A673 (cell line): ENCODE results near the gene GPC1. TPM values are rescaled to one million over a fixed set of nuclear protein-coding genes. Genes with fewer than 3 reads are reported as not detected.

Experiments
- BruUV-seq: library from RNA; stranded (reverse); fragments of 400-500 nt; replicated peaks from 2 replicates; lab custom pipeline; 2021; lab: Mats Ljungman, UMichigan
- CTCF ChIA-PET: fragments of 300-600 bp; sonication (Branson Sonifier 250); formaldehyde crosslinking; loops from one replicate; lab custom pipeline; 2022; ENCODE audit warnings: antibody characterized with exemption; lab: Charles Lee
- POLR2A ChIA-PET: fragments of 300-600 bp; sonication (Branson Sonifier 250); formaldehyde crosslinking; loops from one replicate; lab custom pipeline; 2022; ENCODE audit warnings: antibody characterized with exemption; ENCODE audit not compliant: low non-redundant PET; lab: Charles Lee
- DNase-seq: peaks from one replicate; pipeline ENCODE4 v3.0.0-alpha.2; 2015; ENCODE audit warnings: low spot score
- H3K27ac ChIP-seq: fragments of 200-600 bp; sonication (generic); 2 replicates; pipeline ENCODE4 v1.5.1; 2016; ENCODE audit warnings: mixed run types, low read depth, mild to moderate bottlenecking, mixed read lengths, antibody characterized with exemption, low read length; ENCODE audit not compliant: poor library complexity, severe bottlenecking
- H3K27me3 ChIP-seq: fragments of 200-600 bp; sonication (generic); replicated peaks from 2 replicates; pipeline ENCODE4 v1.6.1; 2017; ENCODE audit warnings: mixed run types, low read depth, mild to moderate bottlenecking, mixed read lengths, antibody characterized with exemption, low read length; ENCODE audit not compliant: insufficient read depth, poor library complexity
- H3K36me3 ChIP-seq: fragments of 200-600 bp; sonication (generic); 2 replicates; pipeline ENCODE4 v1.6.1; 2016; ENCODE audit warnings: mixed run types, mild to moderate bottlenecking, mixed read lengths, antibody characterized with exemption, low read length; ENCODE audit not compliant: insufficient read depth, poor library complexity, severe bottlenecking
- H3K4me1 ChIP-seq: fragments of 200-600 bp; sonication (generic); 2 replicates; pipeline ENCODE4 v1.6.1; 2017; ENCODE audit warnings: mixed run types, mild to moderate bottlenecking, mixed read lengths, antibody characterized with exemption, low read length; ENCODE audit not compliant: insufficient read depth, poor library complexity, severe bottlenecking
- H3K4me3 ChIP-seq: fragments of 200-600 bp; sonication (generic); 2 replicates; pipeline ENCODE4 v1.5.1; 2016; ENCODE audit warnings: low read depth, mixed run types, mild to moderate bottlenecking, mixed read lengths, low read length; ENCODE audit not compliant: poor library complexity, severe bottlenecking
- H3K9me3 ChIP-seq: fragments of 200-600 bp; sonication (generic); 2 replicates; pipeline ENCODE4 v1.6.1; 2016; ENCODE audit warnings: mixed run types, low read depth, mild to moderate bottlenecking, mixed read lengths, antibody characterized with exemption, low read length; ENCODE audit not compliant: poor library complexity, severe bottlenecking
- CTCF ChIP-seq: fragments of 300-800, 200-600 bp; sonication (generic); conservative IDR thresholded peaks from 2 replicates; pipeline ENCODE4 v1.5.1; 2017; ENCODE audit warnings: low read depth, mild to moderate bottlenecking, antibody characterized with exemption, low read length, moderate library complexity, mixed read lengths
- EZH2 ChIP-seq: fragments of 200-600 bp; sonication (generic); IDR thresholded peaks from 2 replicates; pipeline ENCODE4 v1.6.1; 2017; ENCODE audit warnings: borderline replicate concordance, low read depth, mild to moderate bottlenecking, mixed read lengths, antibody characterized with exemption, low read length; ENCODE audit not compliant: poor library complexity, severe bottlenecking
- intact Hi-C: fragments of 100-400 bp; cut with micrococcal nuclease; formaldehyde crosslinking; loops from one replicate; pipeline ENCODE4 v1.10.0; 2022; ENCODE audit not compliant: unreplicated experiment
- total RNA-seq: library from RNA; stranded (reverse); gene quantifications from 2 replicates; pipeline ENCODE4 v1.2.3, GENCODE V29; 2021

The GPC1 gene
- total RNA-seq, 1 experiment from 2014 or later = 21.2 TPM

GRCh38 chr2:240425697-240426096 lies 9.8 kb upstream of the GPC1 start:
- TF ChIP-seq CTCF = no peak
- no peak for TF ChIP-seq EZH2
- no peaks in the 10 kb centered on the region for H3K36me3 ChIP-seq
- ChIA-PET POLR2A (no interaction called here), CTCF (no interaction called here)
- no peak overlapping the region for H3K4me3 ChIP-seq
- BruUV-seq = no TSS peak
- no peak for DNase-seq
- H3K27ac ChIP-seq = no peak overlapping the region
- H3K9me3 ChIP-seq = no peaks in the 10 kb centered on the region
- intact Hi-C loops = no loop called here
- no peaks in the 10 kb centered on the region for H3K27me3 ChIP-seq
- H3K4me1 ChIP-seq = no peaks in the 10 kb centered on the region

DNA sequence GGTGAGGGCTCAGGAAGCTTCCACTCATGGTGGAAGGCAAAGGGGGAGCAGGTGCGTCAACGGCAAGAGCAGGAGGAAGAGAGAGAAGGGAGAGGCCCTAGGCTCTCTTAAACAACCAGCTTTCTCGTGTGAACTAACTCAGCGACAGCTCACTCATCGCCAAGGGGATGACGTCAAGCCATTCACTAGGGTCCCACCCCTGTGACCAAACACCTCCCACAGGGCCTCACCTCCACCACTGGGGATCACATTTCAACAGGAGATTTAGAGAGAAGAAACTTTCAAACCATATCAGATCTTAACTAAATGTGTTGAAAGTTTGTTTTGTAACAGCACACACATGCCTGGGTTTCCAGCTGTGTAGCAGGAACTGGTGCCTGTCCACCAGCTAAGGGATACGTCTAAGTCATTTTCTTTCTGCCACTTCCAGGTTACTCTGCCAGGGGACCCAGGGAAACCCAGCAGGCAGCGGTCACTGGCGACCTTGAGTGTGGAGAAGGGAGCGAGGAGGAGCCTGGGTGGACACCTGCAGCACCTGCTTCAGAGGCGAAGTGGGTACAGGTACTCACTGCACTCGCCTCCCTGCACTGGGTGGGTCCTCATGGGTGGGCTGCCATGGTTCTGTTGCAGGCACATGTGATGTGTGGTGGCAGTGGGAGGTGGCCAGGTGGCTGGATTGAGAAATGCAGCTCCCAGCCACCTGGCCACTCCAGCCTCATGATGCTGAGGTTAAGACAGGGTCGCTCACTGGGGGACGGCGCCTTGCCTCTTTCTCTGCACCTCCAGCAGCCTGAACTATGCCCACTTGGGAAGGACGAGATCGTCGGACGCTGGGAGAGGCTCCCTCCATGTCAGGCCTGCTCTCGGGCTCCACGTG lies 8.4 kb upstream of the GPC1 start:
- no peak overlapping the region for H3K27ac ChIP-seq
- H3K4me3 ChIP-seq = no peak overlapping the region
- POLR2A ChIA-PET = no interaction called here
- H3K9me3 ChIP-seq = no peaks in the 10 kb centered on the region
- H3K4me1 ChIP-seq = no peaks in the 10 kb centered on the region
- no peaks in the 10 kb centered on the region for H3K36me3 ChIP-seq
- CTCF ChIA-PET = no interaction called here
- H3K27me3 ChIP-seq = no peaks in the 10 kb centered on the region
- intact Hi-C loops = no loop called here
- no TSS peak for BruUV-seq
- DNase-seq = peak; percentile 20
- TF ChIP-seq CTCF (no peak), EZH2 (no peak)

DNA sequence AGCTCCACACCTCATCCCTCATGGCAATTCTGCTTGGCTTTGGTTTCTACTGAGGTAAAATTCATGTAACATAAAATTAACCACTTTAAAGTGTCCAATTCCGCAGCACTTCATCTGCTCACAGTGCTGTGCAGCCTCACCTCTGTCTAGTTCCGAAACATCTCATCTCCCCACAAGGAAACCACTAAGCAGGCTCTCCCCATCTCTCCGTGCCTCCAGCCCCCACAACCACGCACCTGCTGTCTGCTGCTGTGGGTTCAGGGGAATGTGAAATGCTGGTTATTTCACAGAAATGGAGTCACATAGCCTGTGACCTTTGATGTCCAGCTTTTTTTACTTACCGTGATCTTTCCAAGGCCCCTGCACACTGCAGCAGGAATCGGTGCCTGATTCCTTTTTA lies 7.7 kb upstream of the GPC1 start:
- Histone ChIP-seq H3K27me3 (no peaks in the 10 kb centered on the region), H3K36me3 (no peaks in the 10 kb centered on the region), H3K27ac (no peak overlapping the region), H3K9me3 (no peaks in the 10 kb centered on the region), H3K4me3 (no peak overlapping the region), H3K4me1 (no peaks in the 10 kb centered on the region)
- CTCF ChIA-PET = no interaction called here
- TF ChIP-seq CTCF (no peak), EZH2 (no peak)
- no peak for DNase-seq
- intact Hi-C loops = no loop called here
- no TSS peak for BruUV-seq
- POLR2A ChIA-PET = no interaction called here
